Epidermal melanocyte (primary cell): ENCODE results near the gene HSD17B12.
"Not testable (repeated sequence)": the region's sequence is repeated elsewhere in the genome, so short reads cannot be mapped to it uniquely, and the experiment has no call there.

Experiments used
- DNase-seq: peaks from one replicate; pipeline ENCODE4 v3.0.0; 2011; ENCODE audit warnings: low spot score; ENCODE audit not compliant: insufficient read length

HSD17B12 gene

GRCh38 chr11:43680521-43681400 lies at the start of gene HSD17B12:
Gene HSD17B12, plus strand, starts transcription at chr11:43680738. Its CDS starts 90 bp downstream, at chr11:43680828.
- DNase-seq, result peak; percentile 96

- DNase-seq, result no peak
Measured at GRCh38 chr11:43631732-43632131, 48.8 kb upstream of the HSD17B12 start.

GRCh38 chr11:43632181-43632580 lies 48.4 kb upstream of the HSD17B12 start:
- DNase-seq, result no peak

- DNase-seq, result no peak
Measured at GRCh38 chr11:43638717-43639116, 41.8 kb upstream of the HSD17B12 start.

GRCh38 chr11:43639224-43639623 lies 41.3 kb upstream of the HSD17B12 start:
- DNase-seq, result no peak

GRCh38 chr11:43639920-43640319 lies 40.6 kb upstream of the HSD17B12 start:
- DNase-seq, result no peak

GRCh38 chr11:43643898-43644620 lies 36.5 kb upstream of the HSD17B12 start:
- DNase-seq, result peak; percentile 89

GRCh38 chr11:43644621-43645299 lies 35.8 kb upstream of the HSD17B12 start:
- DNase-seq, result no peak

GRCh38 chr11:43646767-43647166 lies 33.8 kb upstream of the HSD17B12 start:
- DNase-seq, result no peak

- no peak for DNase-seq
Measured at GRCh38 chr11:43648888-43649287, 31.6 kb upstream of the HSD17B12 start.

GRCh38 chr11:43649501-43649900 lies 31.0 kb upstream of the HSD17B12 start:
- no peak for DNase-seq

- DNase-seq, result no peak
Measured at GRCh38 chr11:43649921-43650320, 30.6 kb upstream of the HSD17B12 start.

- not testable (repeated sequence) for DNase-seq
Measured at GRCh38 chr11:43663018-43663417, 17.5 kb upstream of the HSD17B12 start.

GRCh38 chr11:43664295-43664694 lies 16.2 kb upstream of the HSD17B12 start:
- DNase-seq, result no peak

GRCh38 chr11:43671284-43671683 lies 9.3 kb upstream of the HSD17B12 start:
- not testable (repeated sequence) for DNase-seq

- DNase-seq, result no peak
Measured at GRCh38 chr11:43674560-43674959, 6.0 kb upstream of the HSD17B12 start.

GRCh38 chr11:43676933-43677332 lies 3.6 kb upstream of the HSD17B12 start:
- no peak for DNase-seq

GRCh38 chr11:43681401-43681942 lies 934 bp downstream of the HSD17B12 start:
- DNase-seq, result no peak

- not testable (repeated sequence) for DNase-seq
Measured at GRCh38 chr11:43682081-43682480, 1.5 kb downstream of the HSD17B12 start.

- DNase-seq, result no peak
Measured at GRCh38 chr11:43685440-43685839, 4.9 kb downstream of the HSD17B12 start.

- no peak for DNase-seq
Measured at GRCh38 chr11:43686207-43686606, 5.7 kb downstream of the HSD17B12 start.
